Measurements from ENCODE around the gene VPS13D.
"Not testable (repeated sequence)": the region's sequence is repeated elsewhere in the genome, so short reads cannot be mapped to it uniquely, and the experiment has no call there.

GRCh38 chr1:12522780-12523179 is 292.9 kb downstream of the VPS13D start:
- TF ChIP-seq, protein P1, sequence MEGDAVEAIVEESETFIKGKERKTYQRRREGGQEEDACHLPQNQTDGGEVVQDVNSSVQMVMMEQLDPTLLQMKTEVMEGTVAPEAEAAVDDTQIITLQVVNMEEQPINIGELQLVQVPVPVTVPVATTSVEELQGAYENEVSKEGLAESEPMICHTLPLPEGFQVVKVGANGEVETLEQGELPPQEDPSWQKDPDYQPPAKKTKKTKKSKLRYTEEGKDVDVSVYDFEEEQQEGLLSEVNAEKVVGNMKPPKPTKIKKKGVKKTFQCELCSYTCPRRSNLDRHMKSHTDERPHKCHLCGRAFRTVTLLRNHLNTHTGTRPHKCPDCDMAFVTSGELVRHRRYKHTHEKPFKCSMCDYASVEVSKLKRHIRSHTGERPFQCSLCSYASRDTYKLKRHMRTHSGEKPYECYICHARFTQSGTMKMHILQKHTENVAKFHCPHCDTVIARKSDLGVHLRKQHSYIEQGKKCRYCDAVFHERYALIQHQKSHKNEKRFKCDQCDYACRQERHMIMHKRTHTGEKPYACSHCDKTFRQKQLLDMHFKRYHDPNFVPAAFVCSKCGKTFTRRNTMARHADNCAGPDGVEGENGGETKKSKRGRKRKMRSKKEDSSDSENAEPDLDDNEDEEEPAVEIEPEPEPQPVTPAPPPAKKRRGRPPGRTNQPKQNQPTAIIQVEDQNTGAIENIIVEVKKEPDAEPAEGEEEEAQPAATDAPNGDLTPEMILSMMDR (IDR thresholded peaks at IDR 0.05): not testable (repeated sequence)
- not testable (repeated sequence) for TF ChIP-seq POLR2A (IDR thresholded peaks at IDR 0.05)

Data from testis (tissue), 2 donors.